ENCODE results near the gene CCT6B. TPM values are rescaled to one million over a fixed set of nuclear protein-coding genes. Genes with fewer than 3 reads are reported as not detected.

Gene CCT6B
- total RNA-seq, 1 donor from 2014 or later = 0.86 TPM

DNA sequence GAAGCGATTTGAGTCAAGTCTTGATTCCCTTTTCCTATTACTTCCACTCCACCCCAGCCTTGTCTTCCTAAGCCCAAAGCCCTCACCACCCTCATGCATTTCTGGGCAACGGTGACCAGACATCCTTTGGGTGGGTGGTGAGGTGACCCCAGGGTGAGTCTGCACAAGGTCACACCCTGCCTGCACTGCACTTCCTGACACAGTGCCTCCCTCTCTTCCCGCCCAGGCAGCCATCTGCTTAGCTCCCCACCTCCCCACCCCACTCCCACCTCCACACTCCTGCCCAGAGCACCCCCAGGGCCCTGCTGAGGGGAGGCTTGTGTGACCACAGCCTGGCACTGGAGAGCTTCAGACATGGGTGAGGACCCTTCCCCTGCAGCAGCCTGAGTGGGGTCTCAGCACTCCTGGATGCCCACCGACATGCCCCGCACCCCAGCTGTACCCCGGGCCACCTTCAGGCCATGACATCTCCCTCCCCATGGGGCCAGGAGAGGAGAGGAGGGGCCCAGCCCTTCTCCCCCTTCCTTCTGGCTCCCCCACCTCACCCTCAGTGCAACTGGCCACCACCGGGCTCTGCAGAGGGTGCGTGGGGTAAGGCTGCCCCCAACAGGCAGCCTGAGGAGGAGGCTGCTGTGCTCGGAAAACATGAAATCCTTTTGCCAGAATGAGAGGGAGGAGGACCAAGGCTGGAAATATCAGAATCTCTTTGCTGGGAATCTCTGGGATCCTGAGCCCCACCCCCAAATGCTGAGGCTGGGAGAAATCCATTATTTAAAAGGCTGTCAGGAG, 68.6 kb downstream of the CCT6B start:
- intact Hi-C loops (cut with micrococcal nuclease) = no loop called here

DNA sequence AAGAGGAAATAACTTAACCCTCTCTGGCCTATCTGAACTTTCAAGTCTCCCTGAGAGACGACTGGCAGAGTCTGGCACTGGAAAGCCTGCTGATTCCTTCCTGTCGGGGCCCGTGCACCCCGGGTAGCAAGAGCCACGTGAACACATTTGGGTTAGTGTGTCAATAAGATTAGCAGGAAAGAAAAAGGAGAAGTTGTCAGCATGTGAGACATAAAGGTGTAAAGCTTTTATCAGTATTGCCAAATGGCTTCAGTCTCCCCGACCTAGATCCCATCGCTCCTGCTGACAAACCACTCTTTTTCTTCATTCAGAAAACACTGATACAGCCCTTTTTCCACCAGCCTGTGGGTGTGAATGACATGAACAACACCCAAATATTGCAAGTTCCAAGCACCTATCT, 74.4 kb downstream of the CCT6B start:
- intact Hi-C loops (cut with micrococcal nuclease) = no loop called here

DNA sequence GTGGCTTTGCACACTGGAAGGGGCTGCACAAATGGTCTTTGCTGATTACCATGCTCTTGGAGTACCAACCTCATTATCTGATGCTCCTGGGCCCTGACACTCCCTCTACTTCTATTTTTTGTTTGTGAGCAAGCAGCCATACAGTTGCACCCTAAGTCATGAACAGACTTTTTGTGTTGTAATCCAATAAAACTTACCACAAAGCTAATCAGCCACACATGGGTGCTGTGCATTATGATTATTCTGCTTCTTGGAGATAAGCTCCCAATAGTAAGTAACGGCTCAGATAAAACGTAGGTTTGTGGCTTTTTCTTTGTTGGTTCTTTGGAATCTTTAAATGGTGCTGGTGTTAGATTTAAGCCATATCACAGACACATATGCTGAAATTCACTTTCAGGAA, 76.2 kb downstream of the CCT6B start:
- intact Hi-C loops (cut with micrococcal nuclease) = no loop called here

GRCh38 chr17:34884597-34884996, 76.7 kb downstream of the CCT6B start:
- intact Hi-C loops (cut with micrococcal nuclease) = no loop called here

- intact Hi-C loops (cut with micrococcal nuclease) = no loop called here
Measured at GRCh38 chr17:34883106-34884000, 77.9 kb downstream of the CCT6B start.

DNA sequence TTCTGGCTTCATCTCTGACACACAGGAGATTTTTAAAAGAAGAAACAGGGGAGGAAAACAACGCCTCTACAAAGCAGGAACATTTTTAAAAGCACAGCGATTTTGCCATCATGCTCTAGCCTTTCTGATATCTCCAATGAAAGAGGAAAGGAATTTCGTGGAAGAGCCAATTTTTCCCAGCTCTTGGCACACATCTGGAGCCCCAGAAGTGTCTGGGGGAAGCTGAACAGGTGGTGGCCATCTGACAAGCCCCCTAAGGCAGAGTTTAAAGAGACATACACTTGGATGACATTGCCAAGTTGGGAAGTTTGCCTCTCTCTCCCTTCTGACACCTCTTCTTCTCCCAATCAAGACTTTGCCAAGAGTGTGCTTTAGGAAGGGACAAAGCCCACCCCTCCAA, 82.1 kb downstream of the CCT6B start:
- intact Hi-C loops (cut with micrococcal nuclease) = no loop called here

Other genes with a start within 250 kb of the CCT6B start
- 24.6 and 26.1 TPM in 2 replicates for gene ZNF830, start 80 bp upstream of the CCT6B start, total RNA-seq
- gene LIG3, start 19.1 kb upstream of the CCT6B start, total RNA-seq = 45.1 and 46.1 TPM in 2 replicates
- 30.7 and 39.6 TPM in 2 replicates for gene RFFL, start 102.2 kb upstream of the CCT6B start, total RNA-seq
- gene RAD51D, start 158.4 kb upstream of the CCT6B start, total RNA-seq = 31.4 and 37.6 TPM in 2 replicates
- gene FNDC8, start 160.2 kb upstream of the CCT6B start, total RNA-seq = not detected in 2 replicates
- gene NLE1, start 180.8 kb upstream of the CCT6B start, total RNA-seq = 22.9 and 23.8 TPM in 2 replicates
- 0.07 and 0.18 TPM in 2 replicates for gene UNC45B, start 186.4 kb upstream of the CCT6B start, total RNA-seq
- gene SLC35G3, start 232.9 kb upstream of the CCT6B start, total RNA-seq = not detected in 2 replicates